ENCODE data around the gene ZFAND4.
"Not testable (repeated sequence)": the region's sequence is repeated elsewhere in the genome, so short reads cannot be mapped to it uniquely, and the experiment has no call there.

ZFAND4 gene

DNA sequence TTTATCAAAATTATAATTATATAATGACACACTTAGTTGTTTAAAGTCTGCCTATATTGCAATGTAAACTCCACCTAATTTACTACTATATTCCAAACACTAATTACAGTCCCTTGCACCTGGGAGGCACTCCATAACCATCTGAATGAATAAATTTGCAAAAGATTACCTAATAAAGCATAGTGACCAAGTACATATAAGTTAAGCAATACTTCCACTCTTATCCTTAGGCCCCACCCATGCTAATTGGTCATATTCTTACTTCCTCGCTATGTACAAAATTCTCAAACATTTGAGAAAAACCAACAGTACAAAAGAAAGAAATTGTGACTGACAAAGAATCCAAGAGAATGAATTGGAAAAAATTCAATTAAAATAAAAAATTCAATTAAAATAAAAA is 65.3 kb downstream of the ZFAND4 start:
- Histone ChIP-seq H2BK15ac (replicated peaks; ENCODE audit: low read depth) (no peak overlapping the region), H2BK5ac (ENCODE audit: low read length) (no peak overlapping the region), H4K5ac (ENCODE audit: low read length) (no peak overlapping the region), H3K23ac (ENCODE audit: low read length) (no peak overlapping the region), H3K27ac (ENCODE audit: low read depth, low read length) (no peak overlapping the region), H3K9ac (ENCODE audit: low read length) (no peak overlapping the region), H3K79me2 (ENCODE audit: control insufficient read depth, insufficient read depth, low read length) (no peaks in the 10 kb centered on the region), H2AK5ac (ENCODE audit: low read length) (no peak overlapping the region), H3K4ac (ENCODE audit: low read depth, low read length) (no peak overlapping the region), H3K4me1 (ENCODE audit: control insufficient read depth, low read depth, low read length) (no peaks in the 10 kb centered on the region), H2BK120ac (ENCODE audit: low read depth, low read length) (no peak overlapping the region), H3K36me3 (ENCODE audit: control insufficient read depth, insufficient read depth, low read length) (no peaks in the 10 kb centered on the region), H3K79me1 (ENCODE audit: low read length) (no peaks in the 10 kb centered on the region), H3K4me2 (ENCODE audit: low read length) (no peak overlapping the region), H3K18ac (ENCODE audit: low read length) (no peak overlapping the region), H3K56ac (ENCODE audit: low read length) (no peak overlapping the region), H3K4me3 (ENCODE audit: low read length) (no peak overlapping the region), H4K8ac (ENCODE audit: low read depth, low read length) (no peak overlapping the region), H3K27me3 (ENCODE audit: insufficient read depth, low read length, poor library complexity) (no peaks in the 10 kb centered on the region)
- DNase-seq: no peak
- WGBS (ENCODE audit: extremely low coverage, insufficient coverage, low lambda C conversion rate): no CpG with 5 or more reads among the region's 1 CpG

DNA sequence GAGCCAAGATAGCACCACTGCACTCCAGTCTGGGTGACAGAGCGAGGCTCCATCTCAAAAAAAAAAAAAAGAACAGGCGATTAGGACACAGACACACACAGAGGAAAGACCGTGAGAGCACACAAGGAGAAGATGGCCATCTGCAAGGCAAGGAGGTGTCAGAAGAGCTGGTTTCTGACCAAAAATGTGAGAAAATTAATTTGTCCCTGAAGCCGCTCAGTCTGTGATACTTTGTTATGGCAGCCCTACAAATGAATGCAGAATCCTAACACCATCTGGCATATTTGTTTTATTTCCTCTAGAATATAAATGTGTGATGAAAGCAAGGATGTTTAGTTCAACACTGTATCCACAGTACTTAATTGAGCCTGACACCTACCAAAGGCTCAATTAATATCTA is 69.7 kb downstream of the ZFAND4 start:
- no CpG with 5 or more reads among the region's 4 CpGs for WGBS (ENCODE audit: extremely low coverage, insufficient coverage, low lambda C conversion rate)

DNA sequence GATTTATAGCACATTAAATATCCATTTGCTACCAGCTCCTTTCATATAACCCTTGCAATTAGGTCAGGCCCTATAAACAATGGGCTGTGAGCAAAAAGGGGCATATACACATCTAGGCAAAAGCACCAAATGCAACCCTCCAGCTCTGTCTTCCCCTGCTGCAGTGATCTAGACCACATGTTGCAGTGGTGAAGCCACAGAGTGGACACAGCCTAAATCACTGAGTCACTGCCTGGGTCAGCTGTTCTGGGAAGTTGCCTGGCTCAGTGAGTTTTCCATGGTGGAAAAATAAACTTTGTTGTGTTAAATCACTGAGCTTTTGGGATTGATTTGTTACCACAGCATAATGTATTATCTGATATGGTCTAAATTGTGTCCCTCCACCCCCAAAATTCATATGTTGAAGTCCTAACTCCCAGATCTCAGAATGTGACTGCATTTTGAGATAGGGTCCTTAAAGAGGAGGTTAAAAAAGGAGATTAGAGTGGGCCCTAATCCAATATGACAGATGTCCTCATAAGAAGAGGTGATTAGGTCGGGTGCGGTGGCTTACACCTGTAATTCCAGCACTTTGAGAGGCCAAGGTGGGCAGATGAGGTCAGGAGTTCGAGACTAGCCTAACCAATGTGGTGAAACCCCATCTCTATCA is 70.4 kb downstream of the ZFAND4 start:
- Histone ChIP-seq H3K56ac (ENCODE audit: low read length) (no peak overlapping the region), H3K79me1 (ENCODE audit: low read length) (no peaks in the 10 kb centered on the region), H2BK15ac (replicated peaks; ENCODE audit: low read depth) (no peak overlapping the region), H4K8ac (ENCODE audit: low read depth, low read length) (no peak overlapping the region), H2AK5ac (ENCODE audit: low read length) (no peak overlapping the region), H3K4ac (ENCODE audit: low read depth, low read length) (no peak overlapping the region), H3K27ac (ENCODE audit: low read depth, low read length) (no peak overlapping the region), H3K79me2 (ENCODE audit: control insufficient read depth, insufficient read depth, low read length) (no peaks in the 10 kb centered on the region), H3K4me3 (ENCODE audit: low read length) (no peak overlapping the region), H3K23ac (ENCODE audit: low read length) (no peak overlapping the region), H3K18ac (ENCODE audit: low read length) (no peak overlapping the region), H3K9ac (ENCODE audit: low read length) (no peak overlapping the region), H2BK5ac (ENCODE audit: low read length) (no peak overlapping the region), H3K4me2 (ENCODE audit: low read length) (no peak overlapping the region), H4K5ac (ENCODE audit: low read length) (no peak overlapping the region), H2BK120ac (ENCODE audit: low read depth, low read length) (no peak overlapping the region), H3K36me3 (ENCODE audit: control insufficient read depth, insufficient read depth, low read length) (no peaks in the 10 kb centered on the region), H3K4me1 (ENCODE audit: control insufficient read depth, low read depth, low read length) (no peaks in the 10 kb centered on the region), H3K27me3 (ENCODE audit: insufficient read depth, low read length, poor library complexity) (no peaks in the 10 kb centered on the region)
- DNase-seq: no peak
- WGBS (ENCODE audit: extremely low coverage, insufficient coverage, low lambda C conversion rate): no CpG with 5 or more reads among the region's 3 CpGs

More for the DNA sequence above, 69.7 kb downstream of the ZFAND4 start:
- Histone ChIP-seq H2BK120ac (ENCODE audit: low read depth, low read length) (no peak overlapping the region), H3K4me3 (ENCODE audit: low read length) (no peak overlapping the region), H3K4me1 (ENCODE audit: control insufficient read depth, low read depth, low read length) (no peaks in the 10 kb centered on the region), H3K27ac (ENCODE audit: low read depth, low read length) (no peak overlapping the region), H3K79me1 (ENCODE audit: low read length) (no peaks in the 10 kb centered on the region), H3K27me3 (ENCODE audit: insufficient read depth, low read length, poor library complexity) (no peaks in the 10 kb centered on the region), H3K18ac (ENCODE audit: low read length) (no peak overlapping the region), H2BK5ac (ENCODE audit: low read length) (no peak overlapping the region), H3K56ac (ENCODE audit: low read length) (no peak overlapping the region), H4K5ac (ENCODE audit: low read length) (no peak overlapping the region), H3K36me3 (ENCODE audit: control insufficient read depth, insufficient read depth, low read length) (no peaks in the 10 kb centered on the region), H2AK5ac (ENCODE audit: low read length) (no peak overlapping the region), H4K8ac (ENCODE audit: low read depth, low read length) (no peak overlapping the region), H2BK15ac (replicated peaks; ENCODE audit: low read depth) (no peak overlapping the region), H3K23ac (ENCODE audit: low read length) (no peak overlapping the region), H3K79me2 (ENCODE audit: control insufficient read depth, insufficient read depth, low read length) (no peaks in the 10 kb centered on the region), H3K4me2 (ENCODE audit: low read length) (no peak overlapping the region), H3K9ac (ENCODE audit: low read length) (no peak overlapping the region), H3K4ac (ENCODE audit: low read depth, low read length) (no peak overlapping the region)
- DNase-seq: no peak

DNA sequence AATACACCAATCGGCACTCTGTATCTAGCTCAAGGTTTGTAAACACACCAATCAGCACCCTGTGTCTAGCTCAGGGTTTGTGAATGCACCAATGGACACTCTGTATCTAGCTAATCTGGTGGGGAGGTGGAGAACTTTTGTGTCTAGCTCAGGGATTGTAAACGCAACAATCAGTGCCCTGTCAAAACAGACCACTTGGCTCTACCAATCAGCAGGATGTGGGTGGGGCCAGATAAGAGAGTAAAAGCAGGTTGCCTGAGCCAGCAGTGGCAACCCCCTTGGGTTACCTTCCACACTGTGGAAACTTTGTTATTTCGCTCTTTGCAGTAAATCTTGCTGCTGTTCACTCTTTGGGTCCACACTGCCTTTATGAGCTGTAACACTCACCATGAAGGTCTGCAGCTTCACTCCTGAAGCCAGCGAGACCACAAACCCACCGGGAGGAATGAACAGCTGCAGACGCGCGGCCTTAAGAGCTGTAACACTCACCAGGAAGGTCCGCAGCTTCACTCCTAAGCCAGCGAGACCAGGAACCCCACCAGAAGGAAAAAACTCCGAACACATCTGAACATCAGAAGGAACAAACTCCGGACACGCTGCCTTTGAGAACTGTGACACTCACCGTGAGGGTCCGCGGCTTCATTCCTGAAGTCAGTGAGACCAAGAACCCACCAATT is 71.2 kb downstream of the ZFAND4 start:
- DNase-seq: not testable (repeated sequence)

DNA sequence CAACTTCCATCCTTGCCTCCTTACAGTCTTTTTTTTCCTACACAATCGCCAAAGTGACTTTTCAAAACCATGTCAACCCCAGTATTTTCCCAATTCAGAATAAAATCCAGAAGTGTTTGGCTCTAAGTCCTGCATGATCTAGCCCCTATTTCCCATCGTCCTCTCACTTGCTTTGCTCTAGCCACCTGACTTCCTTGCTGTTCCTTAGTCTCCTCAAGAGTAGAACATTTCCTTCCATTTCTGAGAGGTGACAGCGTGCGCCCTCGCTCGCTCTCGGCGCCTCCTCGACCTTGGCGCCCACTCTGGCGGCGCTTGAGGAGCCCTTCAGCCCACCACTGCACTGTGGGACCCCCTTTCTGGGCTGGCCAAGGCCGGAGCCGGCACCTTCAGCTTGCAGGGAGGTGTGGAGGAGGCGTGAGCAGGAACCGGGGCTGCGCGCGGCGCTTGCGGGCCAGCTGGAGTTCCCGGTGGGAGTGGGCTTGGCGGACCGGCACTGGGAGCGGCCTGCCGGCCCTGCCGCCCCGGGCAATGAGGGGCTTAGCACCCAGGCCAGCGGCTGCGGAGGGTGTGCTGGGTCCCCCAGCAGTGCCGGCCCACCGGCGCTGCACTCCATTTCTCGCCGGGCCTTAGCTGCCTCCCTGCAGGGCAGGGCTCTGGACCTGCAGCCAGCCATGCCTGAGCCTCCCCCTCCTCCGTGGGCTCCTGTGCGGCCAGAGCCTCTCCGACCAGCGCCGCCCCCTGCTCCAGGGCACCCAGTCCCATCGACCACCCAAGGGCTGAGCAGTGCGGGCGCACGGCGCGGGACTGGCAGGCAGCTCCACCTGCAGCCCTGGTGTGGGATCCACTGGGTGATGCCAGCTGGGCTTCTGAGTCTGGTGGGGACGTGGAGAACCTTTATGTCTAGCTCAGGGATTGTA is 72.0 kb downstream of the ZFAND4 start:
- not testable (repeated sequence) for H2BK15ac ChIP-seq (replicated peaks; ENCODE audit: low read depth); H2BK120ac ChIP-seq (ENCODE audit: low read depth, low read length); H3K23ac ChIP-seq (ENCODE audit: low read length); H3K4ac ChIP-seq (ENCODE audit: low read depth, low read length); H3K79me1 ChIP-seq (ENCODE audit: low read length); H3K18ac ChIP-seq (ENCODE audit: low read length); H3K36me3 ChIP-seq (ENCODE audit: control insufficient read depth, insufficient read depth, low read length); H3K27ac ChIP-seq (ENCODE audit: low read depth, low read length); H3K79me2 ChIP-seq (ENCODE audit: control insufficient read depth, insufficient read depth, low read length); H2AK5ac ChIP-seq (ENCODE audit: low read length); H3K27me3 ChIP-seq (ENCODE audit: insufficient read depth, low read length, poor library complexity); H4K8ac ChIP-seq (ENCODE audit: low read depth, low read length); H3K4me3 ChIP-seq (ENCODE audit: low read length); H2BK5ac ChIP-seq (ENCODE audit: low read length); H3K56ac ChIP-seq (ENCODE audit: low read length); H3K4me2 ChIP-seq (ENCODE audit: low read length); H4K5ac ChIP-seq (ENCODE audit: low read length); H3K4me1 ChIP-seq (ENCODE audit: control insufficient read depth, low read depth, low read length); H3K9ac ChIP-seq (ENCODE audit: low read length); DNase-seq
- WGBS (ENCODE audit: extremely low coverage, insufficient coverage, low lambda C conversion rate): no CpG with 5 or more reads among the region's 47 CpGs

More for the DNA sequence above, 71.2 kb downstream of the ZFAND4 start:
- not testable (repeated sequence) for H2AK5ac ChIP-seq (ENCODE audit: low read length); H3K36me3 ChIP-seq (ENCODE audit: control insufficient read depth, insufficient read depth, low read length); H3K27me3 ChIP-seq (ENCODE audit: insufficient read depth, low read length, poor library complexity); H3K4me2 ChIP-seq (ENCODE audit: low read length); H3K27ac ChIP-seq (ENCODE audit: low read depth, low read length); H3K9ac ChIP-seq (ENCODE audit: low read length); H3K4ac ChIP-seq (ENCODE audit: low read depth, low read length); H2BK5ac ChIP-seq (ENCODE audit: low read length); H4K5ac ChIP-seq (ENCODE audit: low read length); H2BK120ac ChIP-seq (ENCODE audit: low read depth, low read length); H4K8ac ChIP-seq (ENCODE audit: low read depth, low read length); H3K4me1 ChIP-seq (ENCODE audit: control insufficient read depth, low read depth, low read length); H2BK15ac ChIP-seq (replicated peaks; ENCODE audit: low read depth); H3K18ac ChIP-seq (ENCODE audit: low read length); H3K4me3 ChIP-seq (ENCODE audit: low read length); H3K79me1 ChIP-seq (ENCODE audit: low read length); H3K79me2 ChIP-seq (ENCODE audit: control insufficient read depth, insufficient read depth, low read length); H3K23ac ChIP-seq (ENCODE audit: low read length); H3K56ac ChIP-seq (ENCODE audit: low read length)
- WGBS (ENCODE audit: extremely low coverage, insufficient coverage, low lambda C conversion rate): no CpG with 5 or more reads among the region's 16 CpGs

Measured in mesendoderm (in vitro differentiated cells).